ENCODE measurements around the gene JMJD7.
A peak's percentile ranks its signal among the peaks of the same experiment; 100 is the strongest.

Gene JMJD7

DNA sequence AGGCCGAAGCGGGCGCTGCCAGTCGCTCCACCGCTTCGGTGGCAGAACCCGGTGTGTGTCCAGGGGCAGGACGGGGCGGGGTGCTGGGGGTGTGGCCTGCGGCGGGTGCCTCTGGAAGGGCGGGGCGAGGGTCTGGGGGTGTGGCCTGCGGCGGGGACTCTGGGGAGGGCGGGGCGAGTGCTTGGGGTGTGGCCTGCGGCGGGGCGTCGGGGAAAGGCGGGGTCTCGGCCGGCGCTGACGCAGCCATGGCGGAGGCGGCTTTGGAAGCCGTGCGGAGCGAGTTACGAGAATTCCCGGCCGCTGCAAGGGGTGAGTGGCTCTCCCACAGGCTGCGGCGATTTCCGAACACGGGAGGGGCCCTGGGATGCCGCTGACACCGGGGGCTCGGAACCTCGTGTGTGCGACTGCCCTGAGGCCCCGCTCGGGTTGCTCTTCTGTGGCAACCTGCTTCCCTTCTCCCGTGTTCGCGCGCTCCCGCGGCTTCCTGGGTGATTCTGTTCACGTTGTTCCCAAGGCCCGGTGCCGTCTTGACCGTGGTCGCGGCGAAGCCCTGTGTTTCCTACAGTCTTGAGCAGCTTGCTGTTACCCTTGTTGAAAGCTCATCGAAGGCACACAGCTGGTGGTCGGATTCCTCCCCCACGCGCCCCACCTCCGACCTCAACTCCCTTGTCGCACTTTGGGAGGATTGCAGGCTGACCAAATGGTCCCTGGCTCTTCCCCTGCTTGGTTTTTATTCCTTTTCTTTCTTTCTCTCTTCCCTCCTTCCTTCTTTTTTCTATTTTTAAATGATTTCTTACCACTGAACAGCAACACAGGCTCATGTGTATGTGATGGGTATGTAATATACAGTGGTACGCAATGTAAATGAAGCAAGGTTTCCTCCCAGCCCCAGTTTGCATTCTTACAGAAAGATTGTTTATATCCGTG lies at the start of gene JMJD7:
Gene JMJD7, plus strand, starts transcription at position 213 of the 927 bp plus-strand sequence. Its CDS starts 33 bp downstream, at position 246.
- Histone ChIP-seq H3K4me3 (ENCODE audit: low read length) (peak within 1 kb of the TSS; percentile 92), H3K9me2 (replicated peaks; ENCODE audit: control insufficient read depth, low read length) (no peaks in the 10 kb centered on the region), H3F3A (ENCODE audit: control insufficient read depth, insufficient read depth) (no peaks in the 10 kb centered on the region), H4K20me1 (ENCODE audit: control insufficient read depth, insufficient read depth, low read depth, low read length) (no peaks in the 10 kb centered on the region), H3K4me1 (ENCODE audit: control insufficient read depth, low read length) (peaks cover 15% of the 10 kb centered on the region), H3K27me3 (ENCODE audit: control insufficient read depth, low read length) (no peaks in the 10 kb centered on the region), H3K27ac (ENCODE audit: low read depth, low read length) (no peak within 1 kb of the TSS), H3K4me2 (ENCODE audit: low read length) (peak within 1 kb of the TSS; percentile 89), H3K79me2 (ENCODE audit: control insufficient read depth, low read length) (no peaks in the 10 kb centered on the region; the same call in 1 of the 2 replicates), H3K9me3 (ENCODE audit: control insufficient read depth, insufficient read depth, low read length) (no peaks in the 10 kb centered on the region), H3K36me3 (ENCODE audit: control insufficient read depth, low read length) (peaks cover 2% of the 10 kb centered on the region; the same call in 1 of the 2 replicates)
- no peak for TF ChIP-seq EZH2phosphoT487 (IDR thresholded peaks at IDR 0.05; ENCODE audit: borderline replicate concordance, low read length)
- no peak for TF ChIP-seq CTCF (IDR thresholded peaks at IDR 0.05; ENCODE audit: low read depth, low read length, poor library complexity, severe bottlenecking)

- H3K4me2 ChIP-seq (ENCODE audit: low read length): no peak overlapping the region
- no peak for TF ChIP-seq CTCF (IDR thresholded peaks at IDR 0.05; ENCODE audit: low read depth, low read length, poor library complexity, severe bottlenecking)
- TF ChIP-seq EZH2phosphoT487 (IDR thresholded peaks at IDR 0.05; ENCODE audit: borderline replicate concordance, low read length): no peak
- peaks cover 19% of the 10 kb centered on the region for H3K79me2 ChIP-seq (ENCODE audit: control insufficient read depth, low read length)
- H3K4me3 ChIP-seq (ENCODE audit: low read length): no peak overlapping the region
- H4K20me1 ChIP-seq (ENCODE audit: control insufficient read depth, insufficient read depth, low read depth, low read length): no peaks in the 10 kb centered on the region
- no peaks in the 10 kb centered on the region for H3K9me2 ChIP-seq (replicated peaks; ENCODE audit: control insufficient read depth, low read length)
- H3K27me3 ChIP-seq (ENCODE audit: control insufficient read depth, low read length): no peaks in the 10 kb centered on the region
- peaks cover 4% of the 10 kb centered on the region for H3F3A ChIP-seq (ENCODE audit: control insufficient read depth, insufficient read depth)
- H3K27ac ChIP-seq (ENCODE audit: low read depth, low read length): no peak overlapping the region
- H3K9me3 ChIP-seq (ENCODE audit: control insufficient read depth, insufficient read depth, low read length): no peaks in the 10 kb centered on the region
- peaks cover 48% of the 10 kb centered on the region for H3K4me1 ChIP-seq (ENCODE audit: control insufficient read depth, low read length)
- H3K36me3 ChIP-seq (ENCODE audit: control insufficient read depth, low read length): no peaks in the 10 kb centered on the region
Observed at GRCh38 chr15:41778521-41778920, 49.4 kb upstream of the JMJD7 start.

GRCh38 chr15:41779662-41780157 lies 48.2 kb upstream of the JMJD7 start:
- TF ChIP-seq CTCF (IDR thresholded peaks at IDR 0.05; ENCODE audit: low read depth, low read length, poor library complexity, severe bottlenecking) (no peak), EZH2phosphoT487 (IDR thresholded peaks at IDR 0.05; ENCODE audit: borderline replicate concordance, low read length) (no peak)
- Histone ChIP-seq H3K4me3 (ENCODE audit: low read length) (no peak overlapping the region), H3K4me2 (ENCODE audit: low read length) (no peak overlapping the region), H3K36me3 (ENCODE audit: control insufficient read depth, low read length) (no peaks in the 10 kb centered on the region), H3K9me3 (ENCODE audit: control insufficient read depth, insufficient read depth, low read length) (no peaks in the 10 kb centered on the region), H3K27me3 (ENCODE audit: control insufficient read depth, low read length) (no peaks in the 10 kb centered on the region), H3F3A (ENCODE audit: control insufficient read depth, insufficient read depth) (no peaks in the 10 kb centered on the region), H4K20me1 (ENCODE audit: control insufficient read depth, insufficient read depth, low read depth, low read length) (no peaks in the 10 kb centered on the region), H3K4me1 (ENCODE audit: control insufficient read depth, low read length) (peaks cover 43% of the 10 kb centered on the region), H3K27ac (ENCODE audit: low read depth, low read length) (no peak overlapping the region), H3K79me2 (ENCODE audit: control insufficient read depth, low read length) (peaks cover 23% of the 10 kb centered on the region), H3K9me2 (replicated peaks; ENCODE audit: control insufficient read depth, low read length) (no peaks in the 10 kb centered on the region)

Measured in DOHH2 (cell line).